EL (cell line): ENCODE results near the gene DAGLA.
A peak's percentile ranks its signal among the peaks of the same experiment; 100 is the strongest.

Source experiments
- DNase-seq: peaks from one replicate; pipeline ENCODE4 v3.0.0-alpha.2; 2016

DAGLA gene

DNA sequence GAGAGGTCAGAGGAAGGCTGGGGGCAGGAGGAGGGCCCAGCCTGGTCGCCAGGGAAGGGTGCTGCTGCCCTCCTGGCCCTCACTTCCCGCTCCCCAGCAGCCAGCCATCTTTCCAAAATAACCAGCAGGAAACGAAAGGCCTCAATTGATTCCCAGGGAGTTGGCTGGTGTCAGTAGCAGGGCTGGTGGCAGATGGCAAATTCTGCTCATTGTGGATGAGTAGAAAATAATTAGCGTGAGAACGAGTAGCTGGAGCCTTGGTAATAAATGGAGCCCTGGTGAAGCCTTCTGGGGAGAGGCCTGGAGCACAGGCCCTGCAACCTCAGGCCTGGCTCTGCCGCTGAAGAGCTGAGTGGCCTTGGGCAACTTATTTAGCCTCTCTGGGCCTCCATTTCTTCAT lies 31.3 kb downstream of the DAGLA start:
- DNase-seq: no peak

DNA sequence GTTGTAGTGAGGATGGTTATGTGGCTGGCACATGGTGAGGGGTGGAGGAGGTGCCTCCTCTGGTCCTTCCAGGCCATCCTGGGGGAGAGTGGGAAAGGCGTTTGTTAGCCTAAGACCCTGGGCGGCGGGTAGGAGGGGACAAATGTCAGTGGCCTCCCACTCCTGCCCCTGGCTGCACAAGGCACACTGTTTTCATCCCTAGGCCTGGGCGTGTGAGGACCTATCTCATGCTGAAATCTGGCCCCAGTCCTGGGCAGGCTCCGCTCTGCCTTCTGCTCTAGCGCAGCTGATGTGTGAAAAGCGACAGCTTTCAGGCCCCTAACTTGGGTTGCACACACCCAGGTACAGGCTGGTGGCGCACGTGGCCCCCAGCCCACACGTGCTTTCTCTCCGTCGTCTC lies 32.1 kb downstream of the DAGLA start:
- DNase-seq: no peak

DNA sequence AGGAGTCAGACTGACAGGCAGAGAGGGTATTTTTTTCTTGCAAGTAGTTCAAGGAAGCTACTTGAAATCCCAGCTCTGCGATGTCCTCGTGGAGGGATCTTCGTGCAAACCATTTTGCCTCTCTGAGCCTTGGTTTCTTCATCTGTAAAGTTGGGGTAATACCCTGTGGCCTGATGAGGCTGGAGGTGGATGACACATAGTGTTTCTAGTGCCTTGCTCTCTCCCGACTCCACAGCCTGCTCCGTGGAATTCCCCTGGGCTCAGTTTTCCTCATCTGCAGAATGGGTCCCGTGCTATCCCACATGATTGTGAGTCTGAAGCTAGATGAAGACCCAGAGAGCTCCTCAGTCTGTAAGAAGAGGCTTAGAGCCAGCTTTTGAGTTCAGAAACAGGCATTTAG lies 32.7 kb downstream of the DAGLA start:
- DNase-seq: no peak

- no peak for DNase-seq
Observed at GRCh38 chr11:61713464-61713863, 33.3 kb downstream of the DAGLA start.

DNA sequence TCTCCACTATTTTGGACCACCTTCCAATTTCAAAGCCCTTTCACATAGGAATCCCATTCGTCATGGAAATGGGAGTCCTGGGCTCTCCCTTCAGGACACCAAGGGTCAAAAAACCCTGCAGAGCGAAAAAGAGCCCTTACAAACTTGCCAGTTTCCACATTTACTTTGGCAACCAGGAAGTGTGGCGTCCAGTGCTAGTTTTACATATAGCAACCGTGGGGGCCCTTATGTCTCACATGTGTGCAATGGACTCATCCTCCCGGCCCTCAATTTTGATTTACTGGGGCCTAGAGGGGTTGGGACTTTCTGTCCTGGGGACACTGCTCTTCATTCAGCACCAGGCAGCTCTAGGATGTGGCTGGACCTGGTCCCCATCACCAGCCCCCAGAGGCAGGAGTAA lies 33.7 kb downstream of the DAGLA start:
- no peak for DNase-seq

DNA sequence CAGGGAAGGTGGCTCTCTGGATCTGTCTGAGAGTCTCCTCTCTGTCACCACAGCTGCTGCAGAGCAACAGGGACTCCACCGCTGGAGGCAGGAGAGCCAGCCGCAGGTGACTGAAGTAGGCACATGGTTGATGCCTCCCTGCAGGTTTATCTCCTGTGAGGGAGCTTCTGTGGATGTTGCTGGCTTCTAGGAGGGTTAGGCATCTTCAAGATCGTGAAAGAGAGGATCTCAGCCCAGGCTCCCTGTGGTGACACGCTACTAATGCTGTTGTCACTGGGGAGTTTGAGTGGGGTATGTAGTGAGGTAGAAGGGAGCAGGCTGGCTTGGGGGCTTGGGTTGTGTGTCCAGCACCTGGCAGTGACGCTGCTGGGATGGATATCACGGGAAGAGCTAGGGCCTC lies 34.1 kb downstream of the DAGLA start:
- DNase-seq: no peak

- DNase-seq: no peak
Observed at GRCh38 chr11:61714916-61715315, 34.7 kb downstream of the DAGLA start.

GRCh38 chr11:61715867-61716266 lies 35.7 kb downstream of the DAGLA start:
- DNase-seq: no peak

- no peak for DNase-seq
Observed at GRCh38 chr11:61716478-61717285, 36.5 kb downstream of the DAGLA start.

- DNase-seq: no peak
Observed at GRCh38 chr11:61717286-61718033, 37.3 kb downstream of the DAGLA start.

GRCh38 chr11:61718046-61718531 lies 37.9 kb downstream of the DAGLA start:
- no peak for DNase-seq

DNA sequence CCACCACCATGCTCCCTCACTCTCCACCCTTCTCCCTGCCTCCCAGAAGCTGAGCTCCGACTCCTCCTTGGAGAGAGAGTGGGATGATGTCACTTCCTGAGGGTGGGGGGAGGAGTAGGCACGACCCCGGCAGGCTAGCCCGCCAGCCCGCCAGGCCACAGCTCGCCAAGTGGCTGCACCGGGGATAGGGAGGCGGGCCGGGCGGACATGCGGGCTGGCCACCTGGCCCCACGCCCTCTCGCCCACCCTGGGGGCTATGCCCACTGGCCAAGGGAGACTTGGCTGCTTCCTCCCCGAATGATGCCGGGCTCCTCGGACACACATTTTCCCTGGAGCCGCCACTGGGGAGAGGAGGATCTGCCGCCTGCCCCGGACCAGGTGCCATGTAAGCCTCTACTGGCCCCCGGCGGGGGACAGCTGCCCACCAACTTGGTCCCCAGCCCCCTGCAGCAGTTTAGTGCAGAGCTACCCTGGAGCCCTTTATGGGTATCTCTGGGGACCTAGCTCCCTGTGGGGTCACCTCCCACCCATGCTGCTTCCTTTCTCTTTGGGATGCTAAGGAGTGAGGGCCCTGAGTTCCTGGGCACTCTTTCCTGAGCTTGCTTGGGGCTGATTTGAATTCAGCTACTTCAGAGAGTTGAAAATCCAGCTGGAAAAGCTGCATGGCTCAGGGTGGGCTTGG lies 38.6 kb downstream of the DAGLA start:
- peak; percentile 86 for DNase-seq

GRCh38 chr11:61719978-61720377 lies 39.8 kb downstream of the DAGLA start:
- no peak for DNase-seq

- no peak for DNase-seq
Observed at GRCh38 chr11:61720597-61720996, 40.4 kb downstream of the DAGLA start.

GRCh38 chr11:61724437-61724836 lies 44.2 kb downstream of the DAGLA start:
- no peak for DNase-seq

- no peak for DNase-seq
Observed at GRCh38 chr11:61725781-61726231, 45.6 kb downstream of the DAGLA start.

DNA sequence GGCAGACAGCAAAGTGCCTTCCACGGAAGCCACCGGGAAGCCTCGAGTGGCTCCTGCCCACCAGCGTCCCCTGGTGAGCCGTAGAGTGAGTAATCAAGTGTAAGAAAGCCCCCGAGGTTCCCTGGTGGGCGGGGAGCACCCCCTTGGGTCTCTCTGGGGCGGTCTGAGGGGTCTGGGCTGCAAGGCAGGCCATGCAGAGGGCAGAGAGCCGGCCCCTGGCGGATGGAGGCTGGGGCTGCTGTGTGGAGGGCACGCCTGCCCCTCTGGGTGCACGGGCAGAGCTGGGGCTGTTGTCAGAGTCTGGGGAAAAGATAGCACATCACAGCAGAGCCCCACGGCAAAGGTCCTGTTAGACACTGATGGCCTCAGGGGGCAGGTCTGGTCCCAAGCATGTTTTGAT lies 46.6 kb downstream of the DAGLA start:
- DNase-seq: no peak

- DNase-seq: no peak
Observed at GRCh38 chr11:61727401-61727811, 47.2 kb downstream of the DAGLA start.

DNA sequence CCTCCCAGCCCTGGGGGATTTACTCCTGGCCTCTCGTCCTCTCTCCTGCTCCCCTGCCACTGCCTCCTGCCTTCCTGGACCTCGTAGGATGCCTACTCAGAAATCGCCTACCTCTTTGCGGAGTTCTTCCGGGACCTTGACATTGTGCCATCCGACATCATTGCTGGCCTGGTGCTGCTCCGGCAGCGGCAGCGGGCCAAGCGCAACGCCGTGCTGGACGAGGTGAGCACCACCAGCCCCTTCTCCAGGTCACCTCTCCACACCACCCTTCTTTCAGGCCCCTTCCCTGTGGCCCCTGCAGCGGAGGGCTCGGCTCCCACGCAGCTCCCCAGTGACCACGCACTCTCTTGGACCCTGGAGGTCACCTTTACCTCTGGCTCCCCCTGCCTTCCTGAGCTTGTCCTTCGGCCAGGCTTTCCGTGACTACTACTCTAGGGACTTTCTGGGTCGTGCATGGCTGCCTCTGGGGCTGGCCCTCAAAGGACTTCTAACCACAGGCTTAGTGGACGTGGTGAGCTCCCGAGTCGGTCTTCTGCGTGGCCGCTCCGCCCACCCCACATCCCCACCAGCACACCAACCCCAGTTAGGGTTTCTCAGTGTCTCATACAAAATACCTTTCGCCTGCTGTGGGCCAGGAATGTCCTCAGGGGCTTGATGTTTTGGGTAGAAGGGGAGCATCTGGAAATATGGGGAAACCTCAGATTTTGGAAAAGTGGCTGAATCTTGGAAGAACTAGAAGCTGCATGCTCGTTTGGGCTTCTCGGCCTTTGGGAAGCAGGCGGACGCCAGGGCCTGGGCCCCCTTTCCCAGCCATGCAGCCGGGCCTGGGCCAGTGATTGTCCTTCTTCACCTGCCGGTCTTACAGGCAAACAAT lies 48.1 kb downstream of the DAGLA start:
- DNase-seq: no peak

DNA sequence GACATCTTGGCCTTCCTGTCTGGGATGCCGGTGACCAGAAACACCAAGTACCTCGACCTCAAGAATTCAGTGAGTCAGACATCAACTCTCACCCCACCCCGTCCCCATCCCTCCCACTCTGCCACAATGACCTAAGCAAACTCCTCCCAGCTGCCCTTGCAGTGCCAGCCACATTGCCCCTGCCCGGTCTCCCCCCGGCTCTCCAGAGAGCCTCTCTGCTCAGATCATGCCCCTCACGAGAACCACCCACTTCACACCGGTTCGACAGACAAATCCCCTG lies 48.7 kb downstream of the DAGLA start:
- DNase-seq: peak; percentile 66

GRCh38 chr11:61730240-61730994 lies 50.2 kb downstream of the DAGLA start:
- peak; percentile 35 for DNase-seq
